ENCODE data around the gene GUCA2B.

DNA sequence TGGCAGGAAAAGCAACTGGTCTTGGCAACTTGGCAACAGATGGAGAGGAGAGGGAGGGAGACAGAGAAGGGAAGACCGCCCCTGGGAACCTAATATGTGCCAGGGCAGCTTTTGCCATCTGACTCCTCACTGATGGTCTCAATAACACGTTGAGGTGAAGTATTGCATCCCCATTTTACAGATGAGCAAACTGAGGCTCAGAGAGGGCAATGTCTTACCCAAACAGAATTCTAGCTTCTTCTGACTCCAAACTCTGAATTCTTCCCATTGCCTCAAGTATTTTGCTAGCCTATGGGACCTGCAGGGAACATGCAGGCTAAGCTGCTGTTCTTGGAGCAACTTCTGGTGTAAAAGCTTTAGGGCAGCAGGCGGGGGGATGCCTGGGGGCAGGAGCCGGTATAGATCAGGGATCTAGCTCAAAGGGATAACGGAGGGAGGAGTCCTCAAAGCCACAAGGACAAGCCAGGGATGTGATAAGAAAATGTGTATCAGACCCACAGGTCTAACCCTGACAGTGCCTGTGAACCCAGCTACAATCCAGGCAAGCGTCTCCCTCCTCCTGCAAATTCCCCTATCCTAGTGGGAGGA is 18.6 kb downstream of the GUCA2B start:
- TF ChIP-seq GATA2 (IDR thresholded peaks at IDR 0.05; ENCODE audit: low read depth, low read length), result no peak
- TF ChIP-seq GATA3 (IDR thresholded peaks at IDR 0.05; ENCODE audit: low read depth, low read length), result no peak
